NCI-H460 (cell line): Measurements from ENCODE around the gene TTC39B. TPM values are rescaled to one million over a fixed set of nuclear protein-coding genes. Genes with fewer than 3 reads are reported as not detected.

Source experiments
- DNase-seq: peaks from one replicate; pipeline ENCODE4 v3.0.0-alpha.2; 2016; ENCODE audit warnings: low read depth; ENCODE audit errors: extremely low read depth
- total RNA-seq: library from RNA; depleted of rRNA; stranded (reverse); fragments of >200 nt; shearing (Covaris generic); gene quantifications from 2 replicates; pipeline ENCODE4 v1.2.3, GENCODE V29; 2014

TTC39B gene
- total RNA-seq, 1 experiment from 2014 or later, result 10.5 TPM

- peak; percentile 11 for DNase-seq
These were observed 75.0 kb downstream of the TTC39B start for GRCh38 chr9:15231788-15232635.

- DNase-seq, result no peak
These were observed 77.6 kb downstream of the TTC39B start for GRCh38 chr9:15229409-15229808.

GRCh38 chr9:15227491-15227890 lies 79.5 kb downstream of the TTC39B start:
- no peak for DNase-seq

GRCh38 chr9:15225564-15226126 lies 81.4 kb downstream of the TTC39B start:
- no peak for DNase-seq

GRCh38 chr9:15222313-15222712 lies 84.7 kb downstream of the TTC39B start:
- DNase-seq, result no peak

GRCh38 chr9:15221746-15222145 lies 85.3 kb downstream of the TTC39B start:
- DNase-seq, result no peak

GRCh38 chr9:15220658-15221318 lies 86.2 kb downstream of the TTC39B start:
- DNase-seq, result no peak

GRCh38 chr9:15219546-15219945 lies 87.5 kb downstream of the TTC39B start:
- no peak for DNase-seq

- no peak for DNase-seq
These were observed 88.0 kb downstream of the TTC39B start for GRCh38 chr9:15218994-15219393.

- no peak for DNase-seq
These were observed 93.8 kb downstream of the TTC39B start for GRCh38 chr9:15213249-15213648.

- no peak for DNase-seq
These were observed 95.1 kb downstream of the TTC39B start for GRCh38 chr9:15211815-15212495.

GRCh38 chr9:15211160-15211814 lies 95.7 kb downstream of the TTC39B start:
- peak; percentile 45 for DNase-seq

- DNase-seq, result no peak
These were observed 99.9 kb downstream of the TTC39B start for GRCh38 chr9:15206903-15207696.

GRCh38 chr9:15205632-15206420 lies 101.2 kb downstream of the TTC39B start:
- no peak for DNase-seq

GRCh38 chr9:15203581-15203980 lies 103.4 kb downstream of the TTC39B start:
- no peak for DNase-seq

GRCh38 chr9:15200111-15200510 lies 106.9 kb downstream of the TTC39B start:
- DNase-seq, result no peak

GRCh38 chr9:15192856-15193255 lies 114.2 kb downstream of the TTC39B start:
- no peak for DNase-seq

GRCh38 chr9:15191378-15191777 lies 115.6 kb downstream of the TTC39B start:
- DNase-seq, result no peak

GRCh38 chr9:15189481-15189880 lies 117.5 kb downstream of the TTC39B start:
- no peak for DNase-seq
